Measurements from ENCODE around the gene PPARGC1A. TPM values are rescaled to one million over a fixed set of nuclear protein-coding genes. Genes with fewer than 3 reads are reported as not detected.

The PPARGC1A gene
- total and polyA plus RNA-seq, 4 donors: 7.7 to 34.6 (median 16.3) TPM

DNA sequence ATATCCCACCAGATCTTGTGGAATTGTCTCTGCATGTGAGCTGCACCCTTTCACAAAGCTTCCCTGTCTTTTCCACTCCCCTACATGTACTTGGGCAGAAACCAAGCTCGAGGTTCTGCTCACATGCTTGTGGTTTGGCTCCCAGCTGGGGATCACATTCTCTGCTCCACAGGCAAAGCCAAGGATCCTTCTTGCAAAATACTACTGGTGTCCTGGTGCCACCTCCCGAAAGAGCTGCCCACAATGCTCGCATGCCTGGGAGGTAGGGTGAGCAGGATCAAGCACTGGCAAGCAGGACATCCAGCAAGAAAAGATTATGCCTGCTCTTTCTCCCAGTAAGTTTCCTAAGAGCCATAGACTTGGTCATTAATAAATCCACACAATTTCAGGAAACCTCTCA lies 45.1 kb upstream of the PPARGC1A start (continued):
- TF ChIP-seq MAX (IDR thresholded peaks at IDR 0.05): peak; percentile 30

DNA sequence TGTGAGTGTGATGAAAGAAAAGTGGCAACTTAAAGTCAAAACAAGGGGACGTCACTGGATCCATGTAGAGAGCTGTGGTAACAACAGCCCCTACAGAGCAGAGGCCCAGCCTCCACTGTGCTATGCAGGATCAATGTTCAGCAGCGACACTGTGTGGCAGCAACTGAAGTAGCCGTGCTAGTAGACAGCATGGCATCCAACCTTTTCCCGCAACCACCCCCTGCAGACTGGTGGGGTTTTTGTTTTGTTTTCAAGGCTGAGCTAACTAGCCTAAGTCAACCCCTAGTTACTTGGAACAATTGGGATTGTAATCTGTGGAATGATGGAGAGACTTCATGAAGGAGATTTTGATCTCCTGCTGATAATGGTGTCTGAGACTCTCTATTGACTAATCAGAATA lies 44.4 kb upstream of the PPARGC1A start:
- Histone ChIP-seq H3K4me1 (ENCODE audit: control insufficient read depth in 4 of 4, insufficient read depth in 4 of 4, low read length in 3 of 4) (peaks cover 0 to 21% (median 4%) of the 10 kb centered on the region in 4 donors), H3K9me3 (ENCODE audit: control insufficient read depth in 4 of 4, low read length in 3 of 4) (no peaks in the 10 kb centered on the region), H3K4me3 (ENCODE audit: low read depth in 1 of 3, low read length in 3 of 3) (no peak overlapping the region), H3K27ac (ENCODE audit: low read depth in 1 of 2, low read length in 2 of 2) (no peak overlapping the region), H3K36me3 (ENCODE audit: control insufficient read depth in 4 of 4, insufficient read depth in 3 of 4, low read depth in 1 of 4, low read length in 3 of 4) (no peaks in the 10 kb centered on the region), H3K9ac (ENCODE audit: low read depth in 1 of 2, low read length in 2 of 2) (no peak overlapping the region), H3K27me3 (ENCODE audit: control insufficient read depth in 4 of 4, insufficient read depth in 4 of 4, low read length in 3 of 4) (no peaks in the 10 kb centered on the region)
- 96% methylated on average over 4 of the region's 4 CpGs for WGBS
- no peak for DNase-seq (ENCODE audit: low spot score)
- TF ChIP-seq RAD21 (IDR thresholded peaks at IDR 0.05): no peak
- no peak for TF ChIP-seq GABPA (IDR thresholded peaks at IDR 0.05 in 1 of 2, conservative IDR thresholded peaks at IDR 0.05 in 1 of 2)
- no peak for TF ChIP-seq MAX (IDR thresholded peaks at IDR 0.05)
- no peak for TF ChIP-seq FOXA1 (IDR thresholded peaks at IDR 0.05)
- TF ChIP-seq HNF4G (IDR thresholded peaks at IDR 0.05): no peak
- TF ChIP-seq FOXA2 (IDR thresholded peaks at IDR 0.05): no peak
- no peak for TF ChIP-seq SP1 (IDR thresholded peaks at IDR 0.05)
- TF ChIP-seq, protein P1, sequence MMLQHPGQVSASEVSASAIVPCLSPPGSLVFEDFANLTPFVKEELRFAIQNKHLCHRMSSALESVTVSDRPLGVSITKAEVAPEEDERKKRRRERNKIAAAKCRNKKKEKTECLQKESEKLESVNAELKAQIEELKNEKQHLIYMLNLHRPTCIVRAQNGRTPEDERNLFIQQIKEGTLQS (IDR thresholded peaks at IDR 0.05): no peak

DNA sequence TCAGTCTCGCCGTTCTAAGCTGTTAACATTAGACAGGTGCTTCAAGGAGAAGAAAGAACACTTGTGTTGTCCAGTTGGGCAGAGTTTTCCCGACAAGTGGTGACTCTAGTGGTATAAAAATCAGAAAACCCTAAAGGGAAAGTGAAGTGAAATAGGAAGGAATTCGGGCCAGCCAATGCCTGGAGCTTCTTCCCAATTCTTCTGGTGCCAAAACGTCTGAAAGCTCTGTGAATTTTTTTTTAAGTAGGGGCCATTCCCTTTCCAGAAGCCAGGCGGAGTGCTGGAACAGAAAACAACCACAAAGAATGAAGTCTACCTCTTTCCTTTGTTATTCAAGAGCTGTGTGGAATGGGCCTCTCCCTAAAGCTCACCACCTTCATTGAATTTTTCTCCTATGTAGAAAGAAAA lies 43.1 kb upstream of the PPARGC1A start:
- no peaks in the 10 kb centered on the region for H3K27me3 ChIP-seq (ENCODE audit: control insufficient read depth in 4 of 4, insufficient read depth in 4 of 4, low read length in 3 of 4)
- H3K4me3 ChIP-seq (ENCODE audit: low read depth in 1 of 3, low read length in 3 of 3): no peak overlapping the region
- no peak overlapping the region for H3K27ac ChIP-seq (ENCODE audit: low read depth in 1 of 2, low read length in 2 of 2)
- peaks cover 0 to 21% (median 4%) of the 10 kb centered on the region in 4 donors for H3K4me1 ChIP-seq (ENCODE audit: control insufficient read depth in 4 of 4, insufficient read depth in 4 of 4, low read length in 3 of 4)
- H3K36me3 ChIP-seq (ENCODE audit: control insufficient read depth in 4 of 4, insufficient read depth in 3 of 4, low read depth in 1 of 4, low read length in 3 of 4): no peaks in the 10 kb centered on the region
- no peaks in the 10 kb centered on the region for H3K9me3 ChIP-seq (ENCODE audit: control insufficient read depth in 4 of 4, low read length in 3 of 4)
- 70% methylated on average over 6 of the region's 6 CpGs for WGBS
- H3K9ac ChIP-seq (ENCODE audit: low read depth in 1 of 2, low read length in 2 of 2): no peak overlapping the region
- peak in 1 of 2 donors; percentile 6 for TF ChIP-seq RAD21 (IDR thresholded peaks at IDR 0.05)
- no peak for TF ChIP-seq TAF1 (conservative IDR thresholded peaks at IDR 0.05)
- no peak for TF ChIP-seq EGR1 (IDR thresholded peaks at IDR 0.05; ENCODE audit: low read depth in 2 of 2)
- TF ChIP-seq, protein P2, sequence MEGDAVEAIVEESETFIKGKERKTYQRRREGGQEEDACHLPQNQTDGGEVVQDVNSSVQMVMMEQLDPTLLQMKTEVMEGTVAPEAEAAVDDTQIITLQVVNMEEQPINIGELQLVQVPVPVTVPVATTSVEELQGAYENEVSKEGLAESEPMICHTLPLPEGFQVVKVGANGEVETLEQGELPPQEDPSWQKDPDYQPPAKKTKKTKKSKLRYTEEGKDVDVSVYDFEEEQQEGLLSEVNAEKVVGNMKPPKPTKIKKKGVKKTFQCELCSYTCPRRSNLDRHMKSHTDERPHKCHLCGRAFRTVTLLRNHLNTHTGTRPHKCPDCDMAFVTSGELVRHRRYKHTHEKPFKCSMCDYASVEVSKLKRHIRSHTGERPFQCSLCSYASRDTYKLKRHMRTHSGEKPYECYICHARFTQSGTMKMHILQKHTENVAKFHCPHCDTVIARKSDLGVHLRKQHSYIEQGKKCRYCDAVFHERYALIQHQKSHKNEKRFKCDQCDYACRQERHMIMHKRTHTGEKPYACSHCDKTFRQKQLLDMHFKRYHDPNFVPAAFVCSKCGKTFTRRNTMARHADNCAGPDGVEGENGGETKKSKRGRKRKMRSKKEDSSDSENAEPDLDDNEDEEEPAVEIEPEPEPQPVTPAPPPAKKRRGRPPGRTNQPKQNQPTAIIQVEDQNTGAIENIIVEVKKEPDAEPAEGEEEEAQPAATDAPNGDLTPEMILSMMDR (IDR thresholded peaks at IDR 0.05; ENCODE audit: low read depth, low read length, missing input control): no peak
- TF ChIP-seq HNF4G (IDR thresholded peaks at IDR 0.05): no peak
- no peak for DNase-seq (ENCODE audit: low spot score)

- Histone ChIP-seq H3K4me1 (ENCODE audit: control insufficient read depth in 4 of 4, insufficient read depth in 4 of 4, low read length in 3 of 4) (peaks cover 0 to 21% (median 4%) of the 10 kb centered on the region in 4 donors), H3K27ac (ENCODE audit: low read depth in 1 of 2, low read length in 2 of 2) (no peak overlapping the region), H3K27me3 (ENCODE audit: control insufficient read depth in 4 of 4, insufficient read depth in 4 of 4, low read length in 3 of 4) (no peaks in the 10 kb centered on the region), H3K4me3 (ENCODE audit: low read depth in 1 of 3, low read length in 3 of 3) (no peak overlapping the region), H3K36me3 (ENCODE audit: control insufficient read depth in 4 of 4, insufficient read depth in 3 of 4, low read depth in 1 of 4, low read length in 3 of 4) (no peaks in the 10 kb centered on the region), H3K9me3 (ENCODE audit: control insufficient read depth in 4 of 4, low read length in 3 of 4) (no peaks in the 10 kb centered on the region), H3K9ac (ENCODE audit: low read depth in 1 of 2, low read length in 2 of 2) (no peak overlapping the region)
- no peak for TF ChIP-seq FOXA2 (IDR thresholded peaks at IDR 0.05)
- WGBS: 88% methylated on average over 4 of the region's 4 CpGs
- DNase-seq (ENCODE audit: low spot score): no peak
Observed at GRCh38 chr4:23932186-23932585, 42.3 kb upstream of the PPARGC1A start.

All from liver (tissue), 9 donors.